ENCODE results near the gene ZFYVE27. TPM values are rescaled to one million over a fixed set of nuclear protein-coding genes. Genes with fewer than 3 reads are reported as not detected.

Gene ZFYVE27
- total RNA-seq, 1 donor from 2014 or later: 28.0 TPM

GRCh38 chr10:97743169-97743943, 6.4 kb downstream of the ZFYVE27 start:
- Histone ChIP-seq H3K27ac (no peak overlapping the region), H3K4me1 (peaks cover 23% of the 10 kb centered on the region), H3K4me3 (no peak overlapping the region), H3K9me3 (no peaks in the 10 kb centered on the region), H3K27me3 (no peaks in the 10 kb centered on the region), H3K36me3 (peaks cover 3 to 52% of the 10 kb centered on the region in 2 donors)
- intact Hi-C loops (cut with DNase I): no loop called here
- TF ChIP-seq POLR2AphosphoS5 (IDR thresholded peaks at IDR 0.05; ENCODE audit: insufficient read depth in 1 of 2, low read depth in 1 of 2): no peak
- no peak for TF ChIP-seq CTCF (IDR thresholded peaks at IDR 0.05)
- no peak for TF ChIP-seq POLR2A (IDR thresholded peaks at IDR 0.05)
- DNase-seq (ENCODE audit: extremely low spot score in 2 of 2): no peak

- H3K36me3 ChIP-seq: peaks cover 3 to 62% of the 10 kb centered on the region in 2 donors
- DNase-seq (ENCODE audit: extremely low spot score in 2 of 2): no peak
- no peaks in the 10 kb centered on the region for H3K9me3 ChIP-seq
- no peak for TF ChIP-seq POLR2AphosphoS5 (IDR thresholded peaks at IDR 0.05; ENCODE audit: insufficient read depth in 1 of 2, low read depth in 1 of 2)
- TF ChIP-seq CTCF (IDR thresholded peaks at IDR 0.05): no peak
- TF ChIP-seq POLR2A (IDR thresholded peaks at IDR 0.05): no peak
- no peak overlapping the region for H3K4me3 ChIP-seq
- peaks cover 11% of the 10 kb centered on the region for H3K4me1 ChIP-seq
- intact Hi-C loops (cut with DNase I): no loop called here
- no peaks in the 10 kb centered on the region for H3K27me3 ChIP-seq
- no peak overlapping the region for H3K27ac ChIP-seq
Measured at GRCh38 chr10:97744405-97745035, 7.6 kb downstream of the ZFYVE27 start.

DNA sequence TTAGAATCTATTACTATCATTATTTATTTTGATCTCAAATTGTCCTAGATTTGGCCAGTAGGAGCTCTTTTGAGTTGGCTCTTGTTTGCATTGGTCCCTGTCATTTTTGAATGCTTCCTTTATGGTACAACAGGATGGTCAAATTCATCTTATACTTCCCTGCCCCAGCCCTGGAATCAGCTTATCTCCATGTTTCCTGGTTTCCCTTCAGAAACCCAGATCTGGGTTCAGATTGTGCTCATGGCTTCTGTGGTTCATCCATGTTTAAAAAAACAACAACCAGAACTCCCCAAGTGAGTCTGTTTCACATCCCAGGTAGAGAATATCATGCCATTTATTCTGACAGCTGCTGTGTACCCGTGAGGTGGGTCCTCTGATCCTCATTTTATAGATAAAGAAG, 10.6 kb downstream of the ZFYVE27 start:
- no peaks in the 10 kb centered on the region for H3K27me3 ChIP-seq
- H3K4me1 ChIP-seq: peaks cover 6% of the 10 kb centered on the region
- no peak for DNase-seq (ENCODE audit: extremely low spot score in 2 of 2)
- H3K36me3 ChIP-seq: peaks cover 3 to 86% of the 10 kb centered on the region in 2 donors
- H3K27ac ChIP-seq: no peak overlapping the region
- no peak overlapping the region for H3K4me3 ChIP-seq
- H3K9me3 ChIP-seq: no peaks in the 10 kb centered on the region
- TF ChIP-seq POLR2A (IDR thresholded peaks at IDR 0.05): no peak
- TF ChIP-seq POLR2AphosphoS5 (IDR thresholded peaks at IDR 0.05; ENCODE audit: insufficient read depth in 1 of 2, low read depth in 1 of 2): no peak
- TF ChIP-seq CTCF (IDR thresholded peaks at IDR 0.05): no peak
- intact Hi-C loops (cut with DNase I): no loop called here

- Histone ChIP-seq H3K27ac (no peak overlapping the region), H3K36me3 (peaks cover 3 to 91% of the 10 kb centered on the region in 2 donors), H3K27me3 (no peaks in the 10 kb centered on the region), H3K9me3 (no peaks in the 10 kb centered on the region), H3K4me1 (peaks cover 2% of the 10 kb centered on the region), H3K4me3 (no peak overlapping the region)
- no peak for DNase-seq (ENCODE audit: extremely low spot score in 2 of 2)
- intact Hi-C loops (cut with DNase I): no loop called here
- TF ChIP-seq POLR2A (IDR thresholded peaks at IDR 0.05) (no peak), POLR2AphosphoS5 (IDR thresholded peaks at IDR 0.05; ENCODE audit: insufficient read depth in 1 of 2, low read depth in 1 of 2) (no peak), CTCF (IDR thresholded peaks at IDR 0.05) (no peak)
Measured at GRCh38 chr10:97748116-97748515, 11.2 kb downstream of the ZFYVE27 start.

- Histone ChIP-seq H3K36me3 (peaks cover 3 to 97% of the 10 kb centered on the region in 2 donors), H3K4me3 (no peak overlapping the region), H3K27ac (no peak overlapping the region), H3K4me1 (no peaks in the 10 kb centered on the region), H3K27me3 (no peaks in the 10 kb centered on the region), H3K9me3 (no peaks in the 10 kb centered on the region)
- no peak for TF ChIP-seq CTCF (IDR thresholded peaks at IDR 0.05)
- TF ChIP-seq POLR2AphosphoS5 (IDR thresholded peaks at IDR 0.05; ENCODE audit: insufficient read depth in 1 of 2, low read depth in 1 of 2): no peak
- no peak for TF ChIP-seq POLR2A (IDR thresholded peaks at IDR 0.05)
- intact Hi-C loops (cut with DNase I): loop anchor here (10.0 kb wide), 1 partner anchor 692 kb away; the partner anchor contains the start of gene HPS1
- no peak for DNase-seq (ENCODE audit: extremely low spot score in 2 of 2)
Measured at GRCh38 chr10:97752956-97753355, 16.0 kb downstream of the ZFYVE27 start.
